EL (cell line): Measurements from ENCODE around the gene PLXNA1.

ENCODE experiments used
- DNase-seq: peaks from one replicate; pipeline ENCODE4 v3.0.0-alpha.2; 2016

Gene PLXNA1

DNA sequence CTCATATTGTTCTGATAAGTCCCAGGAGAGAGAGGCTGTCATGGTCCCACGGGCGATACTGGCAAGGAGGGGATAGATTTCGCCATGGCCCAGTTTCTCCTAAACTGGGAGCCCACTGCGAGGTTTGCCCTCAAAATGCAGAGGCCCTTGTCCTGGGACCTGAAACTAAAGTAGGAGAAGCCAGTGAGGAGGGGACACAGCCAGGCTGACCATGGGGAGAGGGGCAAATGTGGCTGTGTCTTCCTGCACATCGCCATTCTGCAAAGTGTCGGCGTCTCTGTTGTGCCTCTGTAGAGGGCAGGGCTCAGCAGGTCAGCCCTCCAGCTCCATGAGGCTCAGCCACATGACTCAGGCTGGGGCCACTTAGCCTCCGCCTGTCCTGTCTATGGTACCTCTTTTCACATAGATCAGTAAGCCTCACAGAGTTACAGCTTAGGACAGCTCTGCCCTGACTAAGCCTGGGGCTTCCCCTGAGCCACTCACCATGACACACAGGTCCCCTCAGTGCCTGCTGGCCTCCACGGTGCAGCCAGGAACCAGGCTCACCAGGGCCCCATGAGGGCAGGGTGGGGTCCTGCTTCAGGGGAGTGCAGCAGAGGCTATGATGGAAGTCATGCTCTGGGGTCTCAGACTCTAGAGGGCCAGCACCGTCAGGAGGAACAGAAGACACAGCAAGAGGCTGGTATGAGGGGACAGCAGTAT, 28.6 kb upstream of the PLXNA1 start:
- no peak for DNase-seq

DNA sequence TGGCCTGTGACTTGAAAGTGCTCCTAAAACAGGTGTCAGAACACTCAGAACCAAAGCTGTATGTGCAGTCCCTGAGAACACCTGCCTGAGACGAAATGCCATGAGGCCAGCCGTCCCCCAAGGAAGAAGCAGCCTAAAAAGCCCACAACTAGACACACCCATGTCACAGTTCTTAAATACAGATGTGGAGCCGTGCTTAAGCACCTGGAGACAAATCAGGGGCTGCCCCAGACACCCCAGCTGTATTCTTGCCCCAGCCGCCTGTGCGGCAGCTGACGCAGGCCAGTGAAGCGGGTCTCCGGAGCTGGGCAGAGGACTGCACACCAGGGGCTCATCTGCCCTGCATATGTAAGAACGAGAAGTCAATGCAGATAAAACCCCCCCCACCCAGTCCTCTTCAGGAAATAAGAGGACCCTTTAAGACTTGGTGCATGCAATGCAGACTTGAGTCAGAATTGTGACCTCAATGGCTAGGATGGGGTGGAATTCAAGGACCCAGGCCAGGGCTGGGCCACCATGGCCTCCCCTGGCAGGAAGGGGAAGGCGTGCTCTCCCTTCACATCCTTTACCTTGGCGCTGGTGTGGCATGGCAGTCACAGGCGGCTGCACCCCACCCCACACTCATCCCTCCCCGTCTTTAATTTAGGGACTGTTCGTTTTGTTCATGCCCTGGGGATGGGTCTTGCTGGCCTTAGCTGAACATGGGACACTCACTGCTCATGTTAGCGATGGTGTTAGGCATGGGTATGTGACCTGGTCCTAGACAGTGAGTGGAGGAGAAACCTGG, 27.7 kb upstream of the PLXNA1 start:
- DNase-seq = no peak

DNA sequence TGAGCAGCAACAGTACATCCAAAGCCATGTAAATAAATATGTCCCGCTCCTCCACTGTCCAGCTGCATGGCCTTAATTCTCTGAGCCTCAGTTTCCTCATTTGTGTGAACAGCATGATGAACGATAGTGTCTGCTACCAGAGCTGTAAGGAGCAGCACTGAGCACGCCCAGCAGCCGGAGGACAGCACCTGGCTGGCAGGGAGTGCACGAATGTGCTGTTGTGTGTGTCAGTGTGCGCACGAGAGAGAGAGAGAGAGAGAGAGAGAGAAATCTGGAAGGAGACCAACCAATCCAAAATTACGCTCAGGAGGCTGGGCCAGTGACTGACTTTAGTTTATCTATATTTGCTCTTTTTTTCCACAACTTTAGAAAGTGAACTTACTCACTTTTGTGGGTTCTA, 26.6 kb upstream of the PLXNA1 start:
- no peak for DNase-seq

DNA sequence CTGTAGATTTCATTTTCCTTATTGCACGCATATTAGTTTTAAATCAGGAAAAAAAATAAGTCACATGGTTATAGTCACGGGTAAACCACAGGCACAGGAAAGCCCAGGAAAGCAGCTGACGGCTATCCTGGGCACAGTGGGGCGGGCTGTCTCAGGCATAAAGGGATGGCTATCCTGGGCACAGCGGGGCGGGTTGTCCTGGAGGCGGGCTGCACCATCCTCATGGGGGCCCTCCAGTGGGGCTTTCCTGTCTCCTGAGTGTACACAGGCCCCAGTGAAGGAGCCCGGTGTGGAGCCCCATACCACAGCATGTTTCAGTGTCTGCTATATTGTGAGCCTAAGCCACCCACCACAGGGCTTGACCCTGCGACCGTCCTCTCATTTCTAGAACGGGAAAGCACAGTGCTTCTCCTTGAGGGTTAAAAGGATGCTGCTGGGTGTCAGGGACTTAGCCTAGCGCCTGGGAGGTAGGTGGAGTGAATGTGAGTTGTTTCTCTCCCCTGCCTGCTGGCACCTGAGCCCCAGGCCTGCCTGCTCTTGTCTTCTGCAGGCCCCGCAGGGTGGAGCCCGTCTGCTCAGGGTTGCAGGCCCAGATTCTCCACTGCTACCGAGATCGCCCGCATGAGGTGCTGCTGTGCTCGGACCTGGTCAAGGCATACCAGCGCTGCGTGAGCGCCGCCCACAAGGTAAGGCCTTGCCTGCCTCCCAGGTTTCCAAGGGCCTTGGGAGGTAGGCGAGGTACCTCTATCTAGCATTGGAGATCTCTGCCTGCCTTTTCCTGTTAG, 25.9 kb upstream of the PLXNA1 start:
- DNase-seq = no peak

DNA sequence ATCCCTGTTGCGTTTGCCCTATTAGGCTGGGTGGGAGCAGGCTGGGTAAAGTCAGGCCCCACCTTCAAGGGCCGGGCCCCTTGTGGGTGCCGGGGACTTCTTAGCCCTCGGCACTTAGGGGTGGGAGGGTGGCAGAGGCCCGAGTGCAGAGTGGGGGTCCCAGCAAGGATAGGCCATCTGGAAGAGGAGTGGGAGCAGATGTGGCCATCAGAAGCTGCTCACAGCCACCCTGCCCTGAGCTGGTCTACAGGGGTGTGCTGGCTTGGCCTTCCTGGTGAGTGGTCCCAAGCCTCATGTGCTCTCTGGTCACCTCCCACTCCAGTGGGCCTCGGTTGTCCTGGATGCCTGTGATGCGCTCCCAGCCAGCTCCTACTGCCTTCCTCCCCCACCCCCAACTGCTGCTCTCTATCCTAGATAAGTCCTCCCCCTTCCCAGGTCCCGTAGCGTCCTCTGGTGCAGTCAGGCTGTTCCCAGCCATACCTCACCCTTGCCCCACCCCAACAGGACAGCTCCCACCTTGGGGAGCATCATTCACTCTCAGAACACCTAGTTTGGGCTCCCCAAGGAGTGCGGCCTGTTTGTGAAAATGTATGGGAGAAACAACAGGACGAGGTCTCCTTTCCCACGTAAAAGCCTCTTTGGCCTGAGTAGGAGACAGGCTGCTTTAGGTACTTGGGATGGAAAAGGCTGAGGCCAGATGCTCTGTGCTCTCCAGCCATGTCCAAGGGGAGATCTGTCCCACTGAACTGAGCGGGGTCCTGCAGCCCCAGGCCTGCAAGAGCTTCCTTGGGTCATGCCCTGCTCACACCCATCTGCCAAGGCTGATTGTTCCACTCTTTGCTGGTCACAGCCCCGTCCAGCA, 24.9 kb upstream of the PLXNA1 start:
- DNase-seq = no peak

DNA sequence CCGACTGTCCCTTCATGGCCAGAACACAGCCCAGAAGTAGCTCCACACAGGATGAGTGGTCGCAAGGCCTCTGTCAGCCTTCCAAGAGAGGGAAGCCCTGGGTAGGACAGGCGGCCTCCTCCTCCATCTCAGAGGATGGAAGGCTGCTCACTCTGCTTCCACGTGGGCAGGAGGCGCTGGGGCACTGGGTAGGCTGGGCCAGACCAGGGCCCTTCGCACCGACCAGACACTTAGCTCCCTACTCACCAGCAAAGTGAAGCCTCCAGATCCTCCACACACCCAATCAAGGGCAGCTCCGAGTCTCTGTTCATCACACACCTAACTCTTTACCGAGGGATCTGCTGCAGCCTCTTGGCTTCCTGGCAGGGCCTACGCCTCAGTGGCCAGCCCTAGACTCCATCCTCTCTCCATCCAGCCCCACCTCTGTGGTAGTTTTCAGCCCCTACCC, 24.3 kb upstream of the PLXNA1 start:
- DNase-seq = no peak

DNA sequence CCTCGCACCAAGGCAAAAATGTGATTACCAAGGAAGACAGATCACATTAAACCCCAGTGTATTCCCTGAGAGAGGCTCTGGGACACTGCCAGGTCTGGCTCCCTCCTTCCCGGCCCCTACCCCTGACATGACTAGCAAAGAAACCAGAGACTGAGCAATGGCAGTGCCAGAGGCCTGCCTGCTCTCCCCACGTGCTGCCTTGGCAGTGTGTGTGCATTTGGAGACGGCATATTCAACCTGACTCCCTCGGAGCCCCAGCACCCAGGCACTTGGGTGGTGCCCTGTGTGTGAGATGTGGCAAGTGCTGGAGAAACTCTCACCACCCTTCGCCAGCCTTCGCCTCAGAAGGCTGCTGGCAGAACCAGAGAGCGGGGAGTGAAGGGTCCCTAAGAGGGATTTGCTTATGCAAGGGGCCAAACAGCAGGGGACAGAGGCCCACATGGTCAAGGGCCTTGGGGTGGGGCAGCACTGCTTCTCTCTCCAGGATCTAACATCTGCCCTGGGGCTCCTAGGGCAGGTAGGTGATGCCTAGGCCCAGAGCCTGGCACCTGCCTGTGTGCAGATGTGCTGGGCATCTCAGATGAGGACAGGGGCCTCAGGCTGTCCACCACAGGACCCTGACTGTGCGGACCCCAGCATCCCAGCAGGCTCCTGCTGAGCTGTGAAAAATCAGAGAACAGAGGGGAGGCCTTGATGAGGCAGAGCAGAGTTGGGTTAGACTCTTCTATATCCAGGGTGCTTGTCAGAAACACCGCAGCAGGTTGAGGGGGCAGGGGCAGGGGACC, 23.6 kb upstream of the PLXNA1 start:
- DNase-seq = no peak

DNA sequence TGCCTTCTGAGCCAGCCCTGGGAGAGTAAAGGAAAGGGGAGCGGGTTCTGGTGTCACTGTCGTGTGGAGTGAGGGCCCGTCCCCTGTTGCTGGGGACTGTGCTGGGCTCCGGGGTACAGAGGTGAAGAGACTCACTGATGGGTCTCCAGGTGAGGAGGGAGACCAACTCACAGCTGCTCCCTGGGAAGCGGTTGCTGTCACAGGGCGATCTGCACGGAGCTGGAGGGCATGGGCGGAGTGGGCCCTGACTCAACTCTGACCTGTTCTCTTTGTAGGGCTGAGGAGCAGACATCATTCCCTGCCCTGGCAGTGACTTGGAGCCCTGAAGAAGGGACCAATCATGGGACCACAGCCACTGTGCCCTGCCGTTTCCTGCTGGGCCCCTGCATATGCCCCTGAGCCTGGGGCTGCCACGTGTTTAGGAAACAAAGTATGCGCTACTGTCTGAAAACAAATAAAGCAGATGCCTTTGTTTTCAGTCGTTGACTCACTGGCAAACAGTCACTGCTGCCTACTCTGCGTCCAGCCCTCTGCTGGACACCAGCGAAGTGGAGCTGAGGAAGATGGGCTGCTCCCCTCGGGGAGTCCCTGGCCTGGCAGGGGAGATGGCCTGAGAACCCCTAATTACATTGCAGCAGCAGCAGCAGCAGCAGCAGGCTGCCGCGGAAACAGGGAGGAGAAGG, 22.9 kb upstream of the PLXNA1 start:
- DNase-seq = peak; percentile 67

DNA sequence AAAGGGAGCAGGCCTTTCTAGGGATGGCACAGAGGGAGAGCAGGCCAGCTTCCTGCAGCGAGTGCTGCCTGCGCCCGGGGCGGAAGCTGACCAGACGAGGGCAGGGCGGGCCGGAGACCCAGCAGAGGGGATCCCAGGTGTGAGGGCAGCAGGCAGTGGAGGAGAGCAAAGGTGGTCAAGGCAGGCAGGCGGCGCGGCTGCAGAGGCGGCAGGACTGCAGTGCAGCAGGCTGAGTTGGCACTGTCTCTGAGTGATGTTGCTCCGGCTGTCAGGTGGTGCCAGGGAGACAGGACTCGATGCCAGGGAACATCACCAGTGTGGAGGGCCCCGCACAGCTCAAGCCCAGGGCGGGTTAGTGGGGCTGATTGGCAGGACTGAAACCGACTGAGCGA, 22.3 kb upstream of the PLXNA1 start:
- no peak for DNase-seq

DNA sequence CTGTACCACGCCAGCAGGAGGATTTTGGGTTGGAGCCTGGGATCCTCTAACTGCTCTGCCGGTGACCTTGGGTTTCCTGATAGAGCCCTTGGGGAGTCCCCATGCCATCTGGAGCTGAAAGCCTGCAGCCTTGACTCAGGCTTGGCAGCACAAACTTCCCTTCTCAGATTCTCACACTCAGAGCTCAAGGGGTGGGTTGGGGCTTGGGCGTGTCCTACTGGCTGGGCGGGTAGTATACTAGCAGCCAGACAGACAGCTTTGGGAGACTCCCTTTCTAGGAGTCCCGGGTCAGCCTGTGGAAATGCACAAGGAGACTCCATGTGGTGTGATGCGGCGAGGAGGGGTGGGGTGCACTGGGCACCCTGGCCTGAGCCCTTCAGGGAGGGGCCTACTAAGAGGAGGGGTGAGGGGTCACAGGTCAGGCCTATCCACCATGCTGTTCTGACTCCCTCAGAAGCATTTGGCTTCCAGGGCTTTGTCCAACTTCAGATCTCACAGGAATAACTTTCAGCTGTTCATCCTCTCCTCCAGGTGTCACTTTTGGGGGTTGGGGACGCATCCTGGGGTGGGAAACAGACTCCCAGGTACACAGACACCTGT, 21.6 kb upstream of the PLXNA1 start:
- peak; percentile 41 for DNase-seq

DNA sequence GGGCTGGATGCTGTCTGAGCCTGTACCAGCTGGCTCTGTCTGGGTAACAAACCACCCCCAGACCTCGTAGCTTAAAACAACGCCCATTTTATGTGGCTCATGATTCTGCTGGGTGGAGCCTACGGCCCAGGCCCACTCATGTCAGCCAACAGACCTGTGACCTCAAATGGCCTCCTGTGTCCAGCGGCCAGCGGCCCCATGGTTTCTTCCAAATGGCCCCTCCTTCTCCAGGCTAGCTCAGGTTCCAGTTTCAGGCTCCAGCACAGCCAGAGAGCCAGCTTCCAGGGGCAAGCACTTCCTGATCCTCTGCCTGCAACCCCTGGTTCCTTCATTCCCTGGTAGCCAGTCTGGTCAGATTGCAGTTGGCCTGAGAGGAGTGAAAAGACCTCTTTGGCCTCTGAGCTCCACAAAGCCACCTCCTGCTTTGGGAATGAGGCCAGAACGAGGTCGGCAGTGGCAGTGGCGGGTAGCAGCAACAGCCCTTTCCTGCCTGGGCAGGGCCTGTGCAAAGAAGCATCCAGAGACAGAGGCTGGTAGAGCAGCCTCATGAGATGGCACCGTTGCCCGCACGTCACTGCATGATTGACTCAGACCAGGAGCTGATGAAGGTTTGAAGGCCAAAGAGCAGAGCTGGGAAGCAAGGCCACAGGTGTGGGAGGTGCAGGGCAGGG, 21.0 kb upstream of the PLXNA1 start:
- DNase-seq = no peak

DNA sequence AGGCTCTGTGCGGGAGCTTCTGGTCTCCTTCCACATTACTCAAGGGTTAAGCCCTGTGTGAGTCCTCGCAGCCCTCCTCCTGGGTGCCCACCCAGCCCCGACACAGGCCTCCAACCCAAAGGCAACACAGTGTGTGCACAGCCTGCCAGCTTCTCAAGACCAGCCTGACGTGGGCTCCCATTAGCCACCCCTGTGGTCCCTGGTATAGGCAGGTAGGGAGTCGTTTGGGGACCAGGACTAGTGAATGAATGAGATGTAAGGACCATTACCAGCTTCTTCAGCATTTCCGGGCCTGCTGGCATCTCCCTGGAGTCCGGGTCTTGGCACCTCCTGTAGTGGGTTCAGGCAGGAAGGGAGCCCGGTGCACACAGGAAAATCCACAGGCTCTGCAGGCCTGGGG, 20.2 kb upstream of the PLXNA1 start:
- DNase-seq = no peak

DNA sequence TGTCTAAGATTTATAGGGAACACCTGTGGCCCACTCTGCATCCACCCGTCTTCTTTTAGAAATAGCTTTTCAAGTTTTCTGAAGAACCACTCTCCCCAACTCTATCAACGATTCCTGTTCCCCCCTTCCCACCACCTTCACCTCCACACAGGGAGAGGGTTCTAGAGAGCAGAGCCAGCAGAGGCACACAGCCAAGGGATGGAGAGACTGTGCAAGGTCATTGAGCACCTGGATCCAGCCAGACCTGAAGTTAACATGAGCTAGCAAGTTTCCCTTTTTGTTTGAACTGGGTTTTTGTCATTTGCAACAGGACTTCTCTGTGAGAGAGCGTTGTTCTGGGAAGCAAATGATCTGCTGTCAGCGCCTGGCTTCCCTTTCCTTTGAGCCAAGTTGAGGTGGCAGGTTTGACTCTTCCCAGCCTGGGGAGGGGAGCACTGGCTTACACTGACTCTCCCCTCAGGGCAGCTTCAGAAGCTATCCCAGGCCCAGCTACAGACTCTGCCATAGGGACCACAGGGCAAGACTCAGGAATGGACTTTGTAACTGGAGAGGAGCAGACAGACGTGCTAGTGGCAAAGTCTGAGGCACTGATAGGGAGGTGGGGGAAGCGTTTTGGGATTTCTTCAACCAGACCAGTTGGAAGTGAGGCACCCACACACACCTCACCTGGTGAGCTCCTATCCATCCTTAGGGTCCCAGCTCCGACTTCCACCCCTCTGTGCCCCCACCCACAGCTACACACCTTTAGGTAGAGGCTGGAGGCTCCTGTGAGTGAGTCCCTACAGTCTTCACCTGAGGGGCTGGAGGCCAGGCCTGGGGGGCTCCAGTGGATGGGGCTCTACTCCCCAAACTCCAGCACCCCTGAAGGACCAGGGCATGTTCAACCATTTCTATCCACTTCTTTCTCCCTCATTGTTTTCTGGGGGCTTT, 19.4 kb upstream of the PLXNA1 start:
- DNase-seq = no peak

DNA sequence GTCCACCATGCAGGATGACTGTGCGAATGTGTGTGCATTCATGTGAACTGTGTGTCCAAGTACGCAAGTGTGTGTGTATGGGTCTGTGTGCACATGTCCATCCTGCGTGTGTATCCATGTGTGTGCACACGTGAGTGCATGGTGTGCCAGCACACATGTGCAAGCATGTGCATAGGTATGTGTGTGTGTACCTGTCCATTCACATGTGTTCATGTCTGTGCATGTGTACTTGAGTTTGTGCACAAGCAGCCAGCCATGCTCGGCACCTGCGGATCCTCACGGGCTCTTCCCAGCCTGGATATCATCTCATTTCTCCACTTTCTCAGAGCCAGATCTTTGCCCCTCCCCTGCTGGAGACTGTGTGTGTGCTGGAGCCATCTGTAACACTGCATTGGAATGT, 18.7 kb upstream of the PLXNA1 start:
- no peak for DNase-seq

DNA sequence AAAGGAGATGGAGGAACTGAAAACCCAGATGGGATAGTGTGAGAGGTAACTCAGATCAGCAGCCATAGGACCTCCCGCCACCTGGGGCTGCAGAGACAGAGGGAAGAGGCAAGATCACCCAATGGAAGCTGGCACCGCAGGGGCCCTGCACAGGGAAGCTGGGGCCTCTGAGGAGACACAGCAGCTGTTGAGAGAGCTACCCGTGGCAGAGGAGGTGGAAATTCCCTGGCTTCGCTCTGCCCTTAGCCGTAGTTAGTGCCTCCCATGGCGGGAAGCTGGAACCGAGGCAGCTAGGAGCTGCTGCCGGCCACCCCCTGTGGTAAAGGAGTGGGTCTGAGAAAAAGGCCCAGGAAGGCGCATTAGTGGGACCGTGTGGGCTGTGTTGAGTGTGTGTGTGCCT, 18.0 kb upstream of the PLXNA1 start:
- DNase-seq = no peak

DNA sequence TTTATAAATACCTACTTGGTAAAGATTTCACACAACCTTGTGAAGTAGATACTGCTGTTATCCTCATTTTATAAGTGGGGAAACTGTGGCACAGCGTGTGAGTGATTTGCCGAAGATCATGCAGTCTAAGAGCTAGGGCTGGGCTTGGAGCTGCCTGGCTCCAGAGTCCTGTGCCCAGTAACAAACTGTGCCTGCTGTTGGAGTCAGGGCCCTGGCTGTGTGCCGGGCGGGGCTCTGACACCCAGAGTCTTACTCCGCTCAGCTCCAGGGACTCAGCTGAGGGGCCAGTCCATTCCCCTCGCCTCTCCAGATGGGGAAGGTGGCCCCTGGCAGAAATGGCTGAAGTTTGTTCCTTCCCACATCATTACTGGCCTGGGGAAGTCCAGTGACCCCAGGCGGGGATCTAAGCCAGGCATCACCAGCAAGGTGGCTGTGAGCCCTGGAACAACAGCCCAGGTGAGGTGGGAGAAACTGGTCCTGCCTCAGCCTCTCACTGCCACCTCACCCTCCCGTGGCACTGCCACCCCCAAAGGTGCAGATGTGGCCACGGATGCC, 17.3 kb upstream of the PLXNA1 start:
- no peak for DNase-seq

DNA sequence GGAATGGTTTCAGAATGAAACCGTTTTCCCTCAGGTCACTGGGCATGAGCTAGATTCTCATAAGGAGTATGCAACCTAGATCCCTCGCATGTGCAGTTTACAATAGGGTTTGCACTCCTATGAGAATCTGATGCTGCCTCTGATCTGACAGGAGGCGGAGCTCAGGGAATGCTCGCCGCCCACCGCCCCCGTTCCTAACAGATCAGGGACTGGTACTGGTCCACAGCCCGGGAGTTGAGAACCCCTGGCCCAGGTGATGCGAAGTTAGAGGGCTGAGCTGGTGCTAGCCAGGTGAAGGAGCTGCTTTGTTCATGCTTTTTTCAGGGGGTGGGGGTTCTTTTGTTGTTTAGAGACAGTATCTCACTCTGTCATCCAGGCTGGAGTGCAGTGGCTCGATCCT, 15.5 kb upstream of the PLXNA1 start:
- DNase-seq = no peak
